ENCODE data around the gene EFCC1. TPM values are rescaled to one million over a fixed set of nuclear protein-coding genes. Genes with fewer than 3 reads are reported as not detected.

Gene EFCC1
- total RNA-seq, 1 donor from 2014 or later: 15.9 TPM

DNA sequence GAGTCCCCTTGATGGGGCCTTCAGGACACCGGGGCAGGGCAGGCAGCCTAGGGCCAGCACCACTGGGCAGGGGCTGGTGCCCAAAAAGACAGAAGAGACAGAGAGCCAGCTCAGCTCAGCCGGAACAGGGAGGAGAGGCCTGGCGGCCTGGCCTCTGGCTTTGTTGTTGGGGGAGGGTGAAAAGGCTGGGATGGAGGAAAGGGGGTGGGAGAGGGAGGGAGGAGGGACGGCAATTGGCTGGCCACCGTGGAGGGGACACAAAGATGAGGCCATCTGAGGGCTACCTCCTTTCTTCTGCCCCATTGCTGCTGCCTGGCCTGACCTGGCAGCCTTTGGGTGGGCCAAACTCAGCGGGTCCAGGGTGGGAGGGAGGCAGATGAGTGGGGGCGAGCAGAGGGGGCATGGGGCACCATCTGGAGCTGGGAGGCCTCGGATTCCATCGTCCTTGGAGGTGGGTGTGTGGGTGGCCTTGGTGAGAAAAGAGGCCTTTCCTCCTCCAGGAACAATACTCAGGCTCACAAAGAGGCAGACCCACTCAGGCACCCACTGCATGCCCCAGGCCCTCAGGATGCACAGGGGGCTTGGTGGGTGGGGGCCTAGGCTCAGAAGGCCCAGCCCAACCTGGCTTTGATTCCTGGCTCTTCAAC lies 9.3 kb downstream of the EFCC1 start:
- Mint-ChIP-seq H3K27me3 (ENCODE audit: unreplicated experiment) (peaks cover 7% of the 10 kb centered on the region), H3K4me1 (ENCODE audit: unreplicated experiment) (peaks cover 38% of the 10 kb centered on the region), H3K36me3 (ENCODE audit: low read depth, unreplicated experiment) (peaks cover 47% of the 10 kb centered on the region), H3K27ac (ENCODE audit: unreplicated experiment) (no peak overlapping the region), H3K9me3 (ENCODE audit: unreplicated experiment) (no peaks in the 10 kb centered on the region), H3K4me3 (ENCODE audit: unreplicated experiment) (no peak overlapping the region)
- no peak for DNase-seq (ENCODE audit: low spot score)
- TF ChIP-seq, protein P1, sequence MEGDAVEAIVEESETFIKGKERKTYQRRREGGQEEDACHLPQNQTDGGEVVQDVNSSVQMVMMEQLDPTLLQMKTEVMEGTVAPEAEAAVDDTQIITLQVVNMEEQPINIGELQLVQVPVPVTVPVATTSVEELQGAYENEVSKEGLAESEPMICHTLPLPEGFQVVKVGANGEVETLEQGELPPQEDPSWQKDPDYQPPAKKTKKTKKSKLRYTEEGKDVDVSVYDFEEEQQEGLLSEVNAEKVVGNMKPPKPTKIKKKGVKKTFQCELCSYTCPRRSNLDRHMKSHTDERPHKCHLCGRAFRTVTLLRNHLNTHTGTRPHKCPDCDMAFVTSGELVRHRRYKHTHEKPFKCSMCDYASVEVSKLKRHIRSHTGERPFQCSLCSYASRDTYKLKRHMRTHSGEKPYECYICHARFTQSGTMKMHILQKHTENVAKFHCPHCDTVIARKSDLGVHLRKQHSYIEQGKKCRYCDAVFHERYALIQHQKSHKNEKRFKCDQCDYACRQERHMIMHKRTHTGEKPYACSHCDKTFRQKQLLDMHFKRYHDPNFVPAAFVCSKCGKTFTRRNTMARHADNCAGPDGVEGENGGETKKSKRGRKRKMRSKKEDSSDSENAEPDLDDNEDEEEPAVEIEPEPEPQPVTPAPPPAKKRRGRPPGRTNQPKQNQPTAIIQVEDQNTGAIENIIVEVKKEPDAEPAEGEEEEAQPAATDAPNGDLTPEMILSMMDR (IDR thresholded peaks at IDR 0.05; ENCODE audit: unreplicated experiment): no peak

DNA sequence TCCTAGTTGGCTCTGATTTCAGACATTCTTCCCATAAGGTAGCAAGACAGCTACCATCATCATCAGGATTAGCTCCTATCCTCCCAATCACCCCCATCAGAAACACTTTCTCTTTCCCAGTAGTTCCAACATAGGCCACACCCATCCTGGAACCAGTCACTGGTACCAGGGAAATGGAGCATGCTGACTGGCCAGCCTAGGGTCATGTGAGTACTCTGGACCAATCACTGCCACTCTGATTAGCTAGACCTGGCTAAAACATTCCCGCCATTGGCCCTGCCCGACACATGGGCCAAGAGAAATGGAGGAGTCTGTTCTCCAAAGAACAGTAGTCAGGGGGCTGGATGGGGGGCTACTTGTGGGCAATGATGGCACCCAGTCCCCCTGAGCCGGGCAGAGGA lies 12.4 kb downstream of the EFCC1 start:
- H3K36me3 Mint-ChIP-seq (ENCODE audit: low read depth, unreplicated experiment): peaks cover 36% of the 10 kb centered on the region
- peak overlapping the region; percentile 44 for H3K4me3 Mint-ChIP-seq (ENCODE audit: unreplicated experiment)
- no peak for DNase-seq (ENCODE audit: low spot score)
- peaks cover 6% of the 10 kb centered on the region for H3K27me3 Mint-ChIP-seq (ENCODE audit: unreplicated experiment)
- TF ChIP-seq, protein P1 (IDR thresholded peaks at IDR 0.05; ENCODE audit: unreplicated experiment): no peak
- no peaks in the 10 kb centered on the region for H3K9me3 Mint-ChIP-seq (ENCODE audit: unreplicated experiment)
- H3K27ac Mint-ChIP-seq (ENCODE audit: unreplicated experiment): peak overlapping the region; percentile 100
- peaks cover 56% of the 10 kb centered on the region for H3K4me1 Mint-ChIP-seq (ENCODE audit: unreplicated experiment)

DNA sequence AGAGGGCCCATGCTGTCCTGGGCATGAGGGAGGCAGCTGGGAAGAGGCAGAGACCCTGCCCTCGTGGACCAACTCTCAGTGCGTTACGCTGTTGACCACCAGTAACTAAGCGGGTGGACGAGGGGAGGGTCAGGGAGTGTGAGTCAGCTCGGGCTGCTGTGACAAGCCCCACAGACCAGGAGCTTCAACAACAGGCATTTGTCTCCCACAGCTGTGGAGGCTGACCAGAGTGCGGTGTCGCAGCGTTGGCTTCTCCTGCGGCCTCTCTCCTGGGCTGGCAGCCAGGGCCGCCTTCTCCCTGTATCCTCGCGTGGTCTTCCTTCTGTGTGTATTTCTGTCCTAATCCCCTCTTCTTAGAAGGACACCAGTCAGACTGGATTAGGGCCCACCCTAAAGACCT lies 13.0 kb downstream of the EFCC1 start:
- Mint-ChIP-seq H3K9me3 (ENCODE audit: unreplicated experiment) (no peaks in the 10 kb centered on the region), H3K27ac (ENCODE audit: unreplicated experiment) (peak overlapping the region; percentile 100), H3K4me1 (ENCODE audit: unreplicated experiment) (peaks cover 63% of the 10 kb centered on the region), H3K4me3 (ENCODE audit: unreplicated experiment) (peak overlapping the region; percentile 31), H3K36me3 (ENCODE audit: low read depth, unreplicated experiment) (peaks cover 37% of the 10 kb centered on the region), H3K27me3 (ENCODE audit: unreplicated experiment) (peaks cover 6% of the 10 kb centered on the region)
- TF ChIP-seq, protein P1 (IDR thresholded peaks at IDR 0.05; ENCODE audit: unreplicated experiment): no peak
- no peak for DNase-seq (ENCODE audit: low spot score)

DNA sequence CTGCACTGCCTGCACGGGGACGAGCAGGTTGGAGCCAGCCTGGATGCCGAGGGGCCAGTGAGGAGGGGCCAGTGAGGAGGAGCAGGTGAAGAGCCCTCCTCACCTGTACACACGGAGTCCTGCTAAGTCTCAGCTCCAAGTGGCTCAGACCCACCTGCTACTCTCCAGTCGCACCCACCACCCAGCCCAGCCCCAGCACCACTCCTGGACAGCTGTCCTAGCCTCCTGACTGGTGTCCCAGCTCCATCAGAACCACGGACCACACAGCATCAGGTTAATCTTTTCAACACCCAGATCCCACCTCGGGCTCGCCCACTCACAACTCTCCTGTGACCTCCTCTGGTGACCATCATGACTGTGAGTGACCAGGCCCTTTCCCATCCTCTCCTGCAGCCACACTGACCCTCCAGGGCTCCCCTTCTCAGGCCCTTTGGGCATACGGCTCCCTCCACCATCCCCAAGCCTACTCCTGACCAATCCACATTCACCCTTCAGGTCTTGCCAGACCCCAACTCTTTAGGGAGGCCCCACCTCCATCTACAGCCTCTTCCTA lies 13.8 kb downstream of the EFCC1 start:
- DNase-seq (ENCODE audit: low spot score): no peak
- Mint-ChIP-seq H3K27ac (ENCODE audit: unreplicated experiment) (peak overlapping the region; percentile 100), H3K36me3 (ENCODE audit: low read depth, unreplicated experiment) (peaks cover 32% of the 10 kb centered on the region), H3K9me3 (ENCODE audit: unreplicated experiment) (no peaks in the 10 kb centered on the region), H3K4me3 (ENCODE audit: unreplicated experiment) (peak overlapping the region; percentile 62), H3K27me3 (ENCODE audit: unreplicated experiment) (peaks cover 6% of the 10 kb centered on the region), H3K4me1 (ENCODE audit: unreplicated experiment) (peaks cover 63% of the 10 kb centered on the region)
- TF ChIP-seq, protein P1 (IDR thresholded peaks at IDR 0.05; ENCODE audit: unreplicated experiment): no peak

DNA sequence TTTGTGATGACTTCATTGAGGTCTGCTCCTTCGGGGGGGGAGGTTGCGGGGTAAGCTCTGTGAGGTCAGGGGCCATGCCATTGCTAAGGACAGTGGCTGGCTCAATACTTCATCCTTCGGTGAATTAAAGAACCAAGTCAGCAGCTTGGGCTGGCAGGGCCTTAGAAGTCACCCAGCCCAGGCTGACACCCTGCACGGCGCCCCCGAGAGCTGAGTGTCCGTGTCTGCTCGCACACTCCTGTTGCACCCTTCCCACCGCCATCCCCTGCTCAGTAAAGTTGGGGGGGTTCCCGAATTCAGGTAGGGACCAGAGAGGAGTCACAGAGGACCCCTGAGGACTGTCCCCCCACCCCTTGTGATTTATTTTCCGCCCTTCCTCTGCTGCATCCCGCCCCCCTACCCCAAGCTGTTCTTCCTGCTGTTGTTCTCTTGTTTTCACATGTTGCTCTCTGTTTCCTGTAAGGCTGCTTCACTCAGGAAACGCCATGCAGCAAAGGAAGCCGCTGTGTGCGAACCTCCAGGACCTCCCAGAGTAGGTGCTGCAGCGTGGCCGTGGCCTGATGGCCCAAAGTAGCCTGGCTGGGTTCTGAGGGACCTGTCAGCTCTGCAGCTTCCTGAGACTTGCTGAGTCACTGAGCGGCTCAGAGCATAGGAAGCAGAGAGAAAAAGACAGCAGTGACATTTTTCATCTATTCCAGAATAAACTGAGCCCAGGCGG lies 14.4 kb downstream of the EFCC1 start:
- TF ChIP-seq, protein P1 (IDR thresholded peaks at IDR 0.05; ENCODE audit: unreplicated experiment): no peak
- Mint-ChIP-seq H3K27ac (ENCODE audit: unreplicated experiment) (peak overlapping the region; percentile 100), H3K4me1 (ENCODE audit: unreplicated experiment) (peaks cover 63% of the 10 kb centered on the region), H3K36me3 (ENCODE audit: low read depth, unreplicated experiment) (peaks cover 32% of the 10 kb centered on the region), H3K27me3 (ENCODE audit: unreplicated experiment) (peaks cover 6% of the 10 kb centered on the region), H3K4me3 (ENCODE audit: unreplicated experiment) (peak overlapping the region; percentile 62), H3K9me3 (ENCODE audit: unreplicated experiment) (no peaks in the 10 kb centered on the region)
- peak; percentile 71 for DNase-seq (ENCODE audit: low spot score)
